ENCODE data around the gene YIF1A. TPM values are rescaled to one million over a fixed set of nuclear protein-coding genes. Genes with fewer than 3 reads are reported as not detected.

Gene YIF1A
- polyA plus RNA-seq, 3 donors = 50.0 to 81.1 (median 63.8) TPM

GRCh38 chr11:66237867-66238266 lies 51.1 kb downstream of the YIF1A start:
- Histone ChIP-seq H4K20me1 (ENCODE audit: insufficient read depth, low read length) (no peaks in the 10 kb centered on the region), H3K9me3 (replicated peaks in 1 of 2; ENCODE audit: control insufficient read depth in 1 of 2, insufficient read depth in 1 of 2, low read length in 2 of 2) (no peaks in the 10 kb centered on the region), H3K27ac (ENCODE audit: low read depth in 1 of 2, low read length in 2 of 2) (no peak overlapping the region), H3K4me1 (ENCODE audit: control insufficient read depth in 1 of 2, insufficient read depth in 2 of 2, low read length in 2 of 2) (no peaks in the 10 kb centered on the region), H3K27me3 (ENCODE audit: control insufficient read depth in 2 of 2, insufficient read depth in 2 of 2, low read length in 2 of 2) (no peaks in the 10 kb centered on the region), H3K9ac (ENCODE audit: insufficient read depth, low read length, poor library complexity, severe bottlenecking) (no peak overlapping the region), H3K79me2 (ENCODE audit: insufficient read depth, low read length) (no peaks in the 10 kb centered on the region), H2AFZ (ENCODE audit: insufficient read depth, low read depth, low read length, poor library complexity, severe bottlenecking) (no peak overlapping the region), H3K4me3 (replicated peaks in 1 of 3; ENCODE audit: low read depth in 2 of 3, low read length in 3 of 3) (no peak overlapping the region), H3K36me3 (replicated peaks in 1 of 2; ENCODE audit: control insufficient read depth in 1 of 2, insufficient read depth in 2 of 2, low read length in 2 of 2) (peaks cover 83 to 94% of the 10 kb centered on the region in 2 donors), H3K4me2 (replicated peaks; ENCODE audit: extremely low read depth, low read length, poor library complexity, severe bottlenecking) (no peak overlapping the region)
- intact Hi-C loops (cut with micrococcal nuclease) = no loop called here
- peaks cover 82 to 88% of the 10 kb centered on the region in 2 donors for H3K36me3 Mint-ChIP-seq
- no peaks in the 10 kb centered on the region for H3K9me3 Mint-ChIP-seq
- peaks cover 0 to 2% (median 0%) of the 10 kb centered on the region in 3 donors for H3K27me3 Mint-ChIP-seq (ENCODE audit: low read depth in 3 of 3)
- WGBS (ENCODE audit: insufficient coverage) = 98% methylated on average over 5 of the region's 6 CpGs
- H3K4me3 Mint-ChIP-seq = no peak overlapping the region
- no peaks in the 10 kb centered on the region for H3K4me1 Mint-ChIP-seq
- TF ChIP-seq, protein P1, sequence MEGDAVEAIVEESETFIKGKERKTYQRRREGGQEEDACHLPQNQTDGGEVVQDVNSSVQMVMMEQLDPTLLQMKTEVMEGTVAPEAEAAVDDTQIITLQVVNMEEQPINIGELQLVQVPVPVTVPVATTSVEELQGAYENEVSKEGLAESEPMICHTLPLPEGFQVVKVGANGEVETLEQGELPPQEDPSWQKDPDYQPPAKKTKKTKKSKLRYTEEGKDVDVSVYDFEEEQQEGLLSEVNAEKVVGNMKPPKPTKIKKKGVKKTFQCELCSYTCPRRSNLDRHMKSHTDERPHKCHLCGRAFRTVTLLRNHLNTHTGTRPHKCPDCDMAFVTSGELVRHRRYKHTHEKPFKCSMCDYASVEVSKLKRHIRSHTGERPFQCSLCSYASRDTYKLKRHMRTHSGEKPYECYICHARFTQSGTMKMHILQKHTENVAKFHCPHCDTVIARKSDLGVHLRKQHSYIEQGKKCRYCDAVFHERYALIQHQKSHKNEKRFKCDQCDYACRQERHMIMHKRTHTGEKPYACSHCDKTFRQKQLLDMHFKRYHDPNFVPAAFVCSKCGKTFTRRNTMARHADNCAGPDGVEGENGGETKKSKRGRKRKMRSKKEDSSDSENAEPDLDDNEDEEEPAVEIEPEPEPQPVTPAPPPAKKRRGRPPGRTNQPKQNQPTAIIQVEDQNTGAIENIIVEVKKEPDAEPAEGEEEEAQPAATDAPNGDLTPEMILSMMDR (IDR thresholded peaks at IDR 0.05) = no peak
- H3K27ac Mint-ChIP-seq = no peak overlapping the region
- no peak for DNase-seq

DNA sequence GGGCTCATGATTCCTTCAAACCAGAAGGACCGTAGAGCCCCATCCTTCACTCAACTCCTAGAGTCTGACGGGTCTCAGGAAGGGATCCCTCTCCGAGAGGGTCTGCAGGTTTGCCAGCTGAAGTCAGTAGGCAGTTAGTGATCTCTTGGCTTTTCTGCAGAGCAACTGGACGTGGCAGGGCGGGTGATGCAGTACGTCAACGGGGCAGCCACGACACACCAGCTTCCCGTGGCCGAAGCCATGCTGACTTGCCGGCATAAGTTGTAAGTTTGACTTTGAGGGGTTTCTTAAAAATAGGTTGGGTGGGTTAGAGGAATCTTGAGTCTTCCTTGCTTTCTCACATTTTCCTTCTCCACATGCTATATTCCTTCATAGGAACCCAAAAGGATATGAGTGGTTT lies 53.8 kb downstream of the YIF1A start:
- no peaks in the 10 kb centered on the region for H3K9me3 ChIP-seq (replicated peaks in 1 of 2; ENCODE audit: control insufficient read depth in 1 of 2, insufficient read depth in 1 of 2, low read length in 2 of 2)
- no peaks in the 10 kb centered on the region for H3K27me3 ChIP-seq (ENCODE audit: control insufficient read depth in 2 of 2, insufficient read depth in 2 of 2, low read length in 2 of 2)
- Mint-ChIP-seq H3K9me3 (no peaks in the 10 kb centered on the region), H3K27ac (peak overlapping the region in 2 of 7 donors; percentile 38 to 48), H3K4me3 (no peak overlapping the region), H3K4me1 (no peaks in the 10 kb centered on the region), H3K27me3 (ENCODE audit: low read depth in 3 of 3) (no peaks in the 10 kb centered on the region), H3K36me3 (peaks cover 83 to 91% of the 10 kb centered on the region in 2 donors)
- H4K20me1 ChIP-seq (ENCODE audit: insufficient read depth, low read length) = no peaks in the 10 kb centered on the region
- H3K4me1 ChIP-seq (ENCODE audit: control insufficient read depth in 1 of 2, insufficient read depth in 2 of 2, low read length in 2 of 2) = no peaks in the 10 kb centered on the region
- DNase-seq = no peak
- TF ChIP-seq, protein P1 (IDR thresholded peaks at IDR 0.05) = no peak
- WGBS (ENCODE audit: insufficient coverage) = 96% methylated on average over 3 of the region's 11 CpGs
- H3K79me2 ChIP-seq (ENCODE audit: insufficient read depth, low read length) = no peaks in the 10 kb centered on the region
- no peak overlapping the region for H3K9ac ChIP-seq (ENCODE audit: insufficient read depth, low read length, poor library complexity, severe bottlenecking)
- H2AFZ ChIP-seq (ENCODE audit: insufficient read depth, low read depth, low read length, poor library complexity, severe bottlenecking) = no peak overlapping the region
- H3K4me2 ChIP-seq (replicated peaks; ENCODE audit: extremely low read depth, low read length, poor library complexity, severe bottlenecking) = no peak overlapping the region
- peaks cover 84 to 94% of the 10 kb centered on the region in 2 donors for H3K36me3 ChIP-seq (replicated peaks in 1 of 2; ENCODE audit: control insufficient read depth in 1 of 2, insufficient read depth in 2 of 2, low read length in 2 of 2)
- intact Hi-C loops (cut with micrococcal nuclease) = no loop called here
- no peak overlapping the region for H3K27ac ChIP-seq (ENCODE audit: low read depth in 1 of 2, low read length in 2 of 2)
- H3K4me3 ChIP-seq (replicated peaks in 1 of 3; ENCODE audit: low read depth in 2 of 3, low read length in 3 of 3) = no peak overlapping the region

Other genes with a start within 250 kb of the YIF1A start
- not detected for gene GAL3ST3, start 240.0 kb downstream of the YIF1A start, polyA plus RNA-seq
- 100 to 1,000 TPM in 1 of 3 donors, 10 to 100 TPM in 2; 32.1 to 107 (median 52.6) TPM for gene SF3B2, start 236.8 kb downstream of the YIF1A start, polyA plus RNA-seq
- 10 to 100 TPM in 2 of 3 donors, 1 to 10 TPM in 1; 8.1 to 36.8 (median 12.4) TPM for gene PACS1, start 218.9 kb downstream of the YIF1A start, polyA plus RNA-seq
- 1 to 10 TPM in 1 of 3 donors, under 1 TPM in 2; 0.67 to 2.9 (median 0.90) TPM for gene KLC2, start 31.4 kb downstream of the YIF1A start, polyA plus RNA-seq
- gene RAB1B, start 20.5 kb downstream of the YIF1A start, polyA plus RNA-seq = 10 to 100 TPM; 17.9 to 90.5 (median 18.8) TPM
- 1 to 10 TPM in 1 of 3 donors, not detected in 2; 1.2 TPM for gene CNIH2, start 11.0 kb downstream of the YIF1A start, polyA plus RNA-seq
- gene TMEM151A, start 2.8 kb upstream of the YIF1A start, polyA plus RNA-seq = not detected
- gene CD248, start 27.9 kb upstream of the YIF1A start, polyA plus RNA-seq = under 1 TPM in 2 of 3 donors, not detected in 1; 0.05 to 0.13 TPM
- 10 to 100 TPM in 1 of 3 donors, 1 to 10 TPM in 2; 6.1 to 15.4 (median 7.6) TPM for gene RIN1, start 47.3 kb upstream of the YIF1A start, polyA plus RNA-seq
- gene BRMS1, start 56.0 kb upstream of the YIF1A start, polyA plus RNA-seq = 10 to 100 TPM; 49.0 to 65.2 (median 62.0) TPM
- 1 to 10 TPM in 2 of 3 donors, under 1 TPM in 1; 0.75 to 1.7 (median 1.7) TPM for gene B4GAT1, start 58.5 kb upstream of the YIF1A start, polyA plus RNA-seq
- gene SLC29A2, start 82.6 kb upstream of the YIF1A start, polyA plus RNA-seq = 1 to 10 TPM in 1 of 3 donors, under 1 TPM in 1, not detected in 1; 0.11 to 1.3 TPM
- gene NPAS4, start 131.9 kb upstream of the YIF1A start, polyA plus RNA-seq = not detected
- gene MRPL11, start 149.7 kb upstream of the YIF1A start, polyA plus RNA-seq = 10 to 100 TPM; 14.7 to 64.6 (median 59.6) TPM
- gene PELI3, start 177.8 kb upstream of the YIF1A start, polyA plus RNA-seq = 10 to 100 TPM; 11.3 to 13.2 (median 12.6) TPM
- 10 to 100 TPM; 22.4 to 37.0 (median 26.7) TPM for gene DPP3, start 191.3 kb upstream of the YIF1A start, polyA plus RNA-seq
- 1 to 10 TPM; 1.3 to 8.5 (median 3.5) TPM for gene BBS1, start 221.5 kb upstream of the YIF1A start, polyA plus RNA-seq